Measurements from ENCODE around the gene HLA-A.
"Not testable (repeated sequence)": the region's sequence is repeated elsewhere in the genome, so short reads cannot be mapped to it uniquely, and the experiment has no call there.

The HLA-A gene

DNA sequence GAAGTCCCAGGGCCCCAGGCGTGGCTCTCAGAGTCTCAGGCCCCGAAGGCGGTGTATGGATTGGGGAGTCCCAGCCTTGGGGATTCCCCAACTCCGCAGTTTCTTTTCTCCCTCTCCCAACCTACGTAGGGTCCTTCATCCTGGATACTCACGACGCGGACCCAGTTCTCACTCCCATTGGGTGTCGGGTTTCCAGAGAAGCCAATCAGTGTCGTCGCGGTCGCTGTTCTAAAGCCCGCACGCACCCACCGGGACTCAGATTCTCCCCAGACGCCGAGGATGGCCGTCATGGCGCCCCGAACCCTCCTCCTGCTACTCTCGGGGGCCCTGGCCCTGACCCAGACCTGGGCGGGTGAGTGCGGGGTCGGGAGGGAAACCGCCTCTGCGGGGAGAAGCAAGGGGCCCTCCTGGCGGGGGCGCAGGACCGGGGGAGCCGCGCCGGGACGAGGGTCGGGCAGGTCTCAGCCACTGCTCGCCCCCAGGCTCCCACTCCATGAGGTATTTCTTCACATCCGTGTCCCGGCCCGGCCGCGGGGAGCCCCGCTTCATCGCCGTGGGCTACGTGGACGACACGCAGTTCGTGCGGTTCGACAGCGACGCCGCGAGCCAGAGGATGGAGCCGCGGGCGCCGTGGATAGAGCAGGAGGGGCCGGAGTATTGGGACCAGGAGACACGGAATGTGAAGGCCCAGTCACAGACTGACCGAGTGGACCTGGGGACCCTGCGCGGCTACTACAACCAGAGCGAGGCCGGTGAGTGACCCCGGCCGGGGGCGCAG, at the start of gene HLA-A:
Gene HLA-A (plus strand): TSS at position 258 of the 778 bp plus-strand sequence. CDS start 22 bp downstream, at position 280.
- peak; percentile 92 for DNase-seq (ENCODE audit: low spot score)

DNA sequence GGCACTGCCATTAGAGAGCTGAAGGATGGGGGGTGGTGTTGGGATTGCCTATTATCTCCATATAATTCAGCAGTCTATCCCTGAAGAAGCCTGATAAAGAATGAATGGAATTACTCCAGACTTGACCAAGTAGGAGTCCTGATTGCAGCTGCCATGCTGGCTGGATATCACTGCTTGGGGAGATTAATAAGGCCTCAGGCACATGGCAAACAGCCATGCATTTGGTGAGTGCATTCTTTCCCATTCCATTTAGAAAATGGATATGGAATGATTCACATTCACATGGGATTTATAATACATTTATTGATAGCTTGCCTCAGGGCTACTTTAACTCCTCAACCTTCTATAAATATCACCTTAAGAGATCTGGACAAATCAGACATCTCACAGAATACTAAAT, 49.6 kb upstream of the HLA-A start:
- no peak for DNase-seq (ENCODE audit: low spot score)

DNA sequence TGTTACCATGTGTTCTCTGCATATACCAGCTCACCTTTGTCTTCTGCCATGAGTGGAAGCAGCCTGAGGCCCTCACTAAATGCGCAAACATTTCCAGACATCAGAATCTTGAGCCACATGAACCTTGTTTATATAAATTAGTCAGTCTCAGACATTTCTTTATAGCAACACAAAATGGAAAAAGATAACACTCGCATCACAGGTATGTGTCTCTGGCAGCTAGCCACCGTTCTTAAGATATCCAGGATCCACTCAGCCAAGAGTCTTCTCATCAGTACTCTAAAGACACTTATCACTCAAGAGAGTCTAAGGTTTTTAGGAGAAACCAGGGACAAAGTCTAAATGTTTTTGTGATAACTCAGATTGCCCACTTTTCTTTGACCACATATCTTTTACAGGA, 43.1 kb upstream of the HLA-A start:
- no peak for DNase-seq (ENCODE audit: low spot score)

DNA sequence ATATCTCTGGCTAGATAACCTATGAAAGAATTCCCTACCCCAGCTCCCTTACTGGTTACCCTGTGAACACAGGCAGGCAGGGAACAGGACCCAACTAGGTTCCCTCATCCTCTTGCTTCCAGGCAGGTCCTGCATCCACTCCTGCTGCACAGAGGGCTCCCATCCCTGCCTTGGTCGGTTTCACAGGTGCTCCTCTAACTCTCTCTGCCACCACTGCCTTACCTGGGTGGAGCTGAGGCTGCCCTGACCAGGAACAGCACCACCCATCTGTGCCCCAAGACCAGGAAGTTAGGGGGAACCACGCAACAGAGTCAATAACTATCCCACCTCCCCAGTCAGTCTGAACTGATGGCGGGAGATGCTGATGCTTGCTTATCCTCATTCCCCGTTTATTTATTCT, 37.0 kb upstream of the HLA-A start:
- DNase-seq (ENCODE audit: low spot score), result no peak

DNA sequence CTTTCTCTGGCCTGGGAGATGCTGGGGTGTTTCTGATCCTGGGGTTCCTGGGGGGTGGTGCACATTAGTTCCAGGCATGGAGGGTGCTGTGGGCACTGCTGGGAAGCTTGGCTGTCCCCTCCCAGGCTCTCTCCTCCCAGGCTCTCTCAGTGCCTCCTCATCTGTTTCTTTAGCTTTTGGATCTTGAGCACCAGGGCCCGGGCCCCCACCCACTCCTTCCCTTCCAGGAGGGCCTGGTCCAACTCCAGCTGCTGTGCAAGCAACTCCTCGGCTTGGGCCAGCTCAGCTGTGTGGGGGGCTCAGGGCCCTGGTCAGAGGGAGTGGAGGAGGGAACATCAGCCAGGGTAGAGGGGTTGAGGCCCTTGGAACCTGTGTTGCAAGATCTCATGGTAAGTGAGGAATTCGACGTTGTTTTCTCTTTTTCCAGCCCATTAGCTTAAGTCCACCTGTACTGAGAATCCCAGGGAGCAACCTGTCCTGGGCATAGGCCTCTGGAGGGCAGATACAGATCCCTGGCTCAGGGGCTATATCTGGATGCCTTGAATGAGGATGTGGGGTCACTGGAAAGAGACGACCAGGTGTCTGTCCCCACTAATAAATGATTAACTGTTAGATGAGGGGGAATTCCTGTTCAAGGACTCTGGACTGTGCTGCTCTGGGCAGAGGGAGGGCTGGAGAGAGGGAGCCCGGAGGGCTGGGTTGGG, 34.5 kb upstream of the HLA-A start:
- DNase-seq (ENCODE audit: low spot score), result no peak

DNA sequence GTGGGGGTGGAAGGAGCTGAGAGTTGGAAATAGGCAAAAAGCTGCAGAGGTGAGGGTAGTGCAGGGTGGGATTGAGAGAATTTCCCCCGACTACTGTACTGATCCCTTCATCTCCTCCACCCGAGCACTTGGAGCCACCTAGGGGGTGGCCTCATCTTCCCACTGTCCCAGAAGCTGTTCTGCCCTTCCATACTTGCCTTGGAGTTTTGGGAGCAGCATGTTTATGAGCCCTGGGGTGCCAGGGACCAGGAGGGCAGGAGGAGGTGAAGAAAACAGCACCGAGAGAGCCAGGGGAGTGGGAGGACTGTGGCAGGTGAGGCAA, 34.0 kb upstream of the HLA-A start:
- DNase-seq (ENCODE audit: low spot score), result no peak

DNA sequence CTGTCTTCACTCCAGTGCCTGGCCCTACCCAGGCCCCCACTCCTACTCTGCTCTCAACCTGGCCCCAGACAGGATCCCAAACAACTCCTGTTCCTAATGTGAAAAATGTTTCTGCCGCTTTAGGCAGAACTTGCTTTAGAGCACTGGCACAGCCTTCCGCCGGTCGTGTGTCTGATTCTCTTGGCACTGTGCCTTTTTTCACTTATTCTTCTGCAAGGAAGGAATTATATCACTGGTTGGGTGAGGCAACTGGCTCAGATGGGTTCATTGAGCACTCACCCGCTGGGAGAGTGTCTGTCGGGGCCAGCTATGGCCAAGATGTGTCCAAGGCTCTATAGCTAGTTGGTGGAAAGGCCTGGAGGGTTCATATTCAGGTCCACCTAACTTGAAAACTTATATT, 33.6 kb upstream of the HLA-A start:
- no peak for DNase-seq (ENCODE audit: low spot score)

DNA sequence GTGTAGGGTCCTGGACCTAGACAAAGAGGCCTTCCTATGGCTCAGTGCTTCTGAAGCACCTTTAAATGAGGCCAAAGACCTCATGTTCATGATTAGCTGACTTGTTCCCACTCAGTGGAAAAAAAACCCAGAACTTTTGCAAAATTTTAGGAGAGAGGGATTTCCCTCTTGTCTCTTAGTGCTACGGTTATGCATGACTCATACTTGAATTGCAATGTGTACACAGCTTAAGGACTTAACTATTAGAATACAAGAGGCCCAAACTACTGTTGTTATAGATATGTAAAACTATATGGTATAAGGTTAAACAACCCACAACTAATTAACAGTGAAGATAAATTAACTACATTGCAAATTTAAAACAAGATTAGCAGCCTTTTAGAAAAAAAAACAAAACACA, 32.3 kb upstream of the HLA-A start:
- DNase-seq (ENCODE audit: low spot score), result no peak

DNA sequence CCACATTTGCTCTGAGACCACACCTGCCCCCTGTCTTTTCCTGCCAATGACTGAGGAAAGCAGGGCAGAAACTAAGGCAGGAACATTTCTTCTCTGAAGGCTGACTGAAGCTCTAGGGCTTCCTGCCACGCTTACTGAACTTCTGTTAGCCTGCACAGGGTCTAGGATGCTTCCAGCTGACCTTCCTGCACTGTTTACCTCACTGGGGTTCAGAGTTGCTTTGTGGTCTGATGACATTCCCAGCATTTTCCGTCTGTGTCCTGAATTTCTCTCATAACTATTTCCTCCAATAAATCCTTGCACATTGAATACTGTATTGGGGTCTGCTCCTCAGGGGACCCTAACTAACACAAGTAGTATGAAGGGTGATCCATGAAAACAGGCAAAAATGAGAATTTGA, 29.5 kb upstream of the HLA-A start:
- no peak for DNase-seq (ENCODE audit: low spot score)

DNA sequence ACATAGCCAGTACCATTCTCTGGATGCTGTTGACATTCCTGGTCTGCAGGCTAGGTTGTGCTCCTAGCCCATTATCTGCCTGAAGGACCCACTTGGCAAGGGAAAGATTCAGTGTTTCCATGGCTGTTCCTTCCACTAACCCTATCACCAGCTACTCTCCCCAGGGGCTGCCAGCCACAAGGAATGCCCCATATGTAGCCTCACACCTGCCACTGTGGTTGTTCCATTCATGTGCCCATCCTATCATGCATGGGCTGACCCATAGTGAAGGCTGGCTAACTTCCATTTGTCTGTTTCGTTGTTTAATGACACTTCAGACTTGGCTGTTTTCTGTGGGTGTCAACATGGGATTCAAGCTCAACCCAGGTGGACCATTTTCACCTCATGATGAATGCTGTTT, 25.6 kb upstream of the HLA-A start:
- DNase-seq (ENCODE audit: low spot score), result no peak

DNA sequence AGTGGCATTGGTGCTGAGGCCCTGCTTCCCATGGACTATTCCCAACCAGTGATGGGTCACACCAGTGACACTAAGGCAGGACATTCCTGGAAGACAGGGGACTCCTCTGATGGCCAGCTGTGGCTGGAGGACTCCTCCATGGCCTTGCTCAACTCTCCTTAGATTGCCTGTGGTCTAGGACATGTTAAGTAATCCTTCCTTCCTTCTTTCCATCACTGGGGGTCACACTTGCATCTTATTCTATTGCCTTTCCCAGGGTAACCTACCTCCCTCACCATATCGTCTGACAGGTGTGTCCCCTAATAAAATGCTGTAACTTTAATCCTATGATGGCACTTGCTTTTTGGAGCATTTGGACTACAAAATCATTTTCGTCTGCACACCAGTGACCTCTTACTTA, 24.5 kb upstream of the HLA-A start:
- peak; percentile 35 for DNase-seq (ENCODE audit: low spot score)

DNA sequence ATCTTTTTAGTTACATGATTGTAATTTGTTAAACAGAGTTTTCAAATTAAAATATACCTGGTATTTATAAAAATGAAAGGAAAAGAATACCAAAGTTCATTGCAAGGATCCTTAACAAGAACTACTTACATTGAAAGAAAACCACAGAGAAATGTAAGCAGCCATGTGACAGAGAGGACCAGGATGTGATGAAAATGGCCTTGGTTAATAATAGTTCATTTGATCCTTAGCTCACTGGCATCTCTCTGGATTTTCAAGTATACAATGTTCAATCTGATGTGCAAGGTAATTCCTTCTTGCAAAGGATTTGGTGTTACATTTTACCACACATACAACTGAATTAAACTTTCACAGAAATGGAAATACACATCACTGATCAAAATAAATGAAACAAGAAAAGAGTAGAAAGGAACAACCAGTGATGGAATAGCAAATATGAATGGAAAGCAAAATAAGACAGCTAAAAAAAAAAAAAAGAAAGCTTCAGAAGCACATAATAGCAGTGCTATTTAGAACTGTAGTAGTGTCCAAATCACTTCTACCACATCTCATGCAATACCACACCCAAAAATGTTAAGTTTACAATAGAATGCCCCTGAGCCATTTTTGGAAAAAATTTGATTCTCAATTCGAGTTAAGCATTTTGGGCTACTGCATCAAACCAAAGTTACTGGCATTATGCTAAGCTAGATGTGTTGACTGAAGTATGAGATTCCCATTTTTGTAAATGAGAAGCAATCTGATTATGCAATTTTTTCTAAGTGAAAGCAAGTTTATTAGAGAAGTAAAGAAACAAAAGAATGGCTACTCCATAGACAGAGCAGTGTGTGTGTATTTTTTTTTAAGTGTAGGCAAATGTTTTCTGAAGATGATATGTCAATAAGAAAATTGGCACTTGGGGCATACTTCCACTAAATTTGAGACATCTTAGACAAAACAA, 22.6 kb upstream of the HLA-A start:
- DNase-seq (ENCODE audit: low spot score), result no peak

DNA sequence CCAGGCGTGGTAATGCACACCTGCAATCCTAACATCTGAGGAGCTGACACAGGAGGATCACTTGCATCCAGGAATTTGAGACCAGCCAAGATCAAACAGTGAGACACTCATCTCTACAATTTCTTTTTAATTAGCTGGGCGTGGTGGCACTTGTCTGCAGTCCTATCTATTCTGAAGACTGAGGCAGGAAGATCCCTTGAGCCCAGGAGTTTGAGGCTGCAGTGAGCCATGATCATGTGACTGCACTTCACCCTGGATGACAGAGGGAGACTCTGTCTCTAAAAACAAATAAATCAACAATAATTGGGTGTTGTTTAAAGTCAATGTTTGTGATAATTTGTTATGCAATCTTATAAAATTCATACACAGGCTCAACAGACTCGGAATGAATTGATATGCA, 18.0 kb upstream of the HLA-A start:
- DNase-seq (ENCODE audit: low spot score), result no peak

DNA sequence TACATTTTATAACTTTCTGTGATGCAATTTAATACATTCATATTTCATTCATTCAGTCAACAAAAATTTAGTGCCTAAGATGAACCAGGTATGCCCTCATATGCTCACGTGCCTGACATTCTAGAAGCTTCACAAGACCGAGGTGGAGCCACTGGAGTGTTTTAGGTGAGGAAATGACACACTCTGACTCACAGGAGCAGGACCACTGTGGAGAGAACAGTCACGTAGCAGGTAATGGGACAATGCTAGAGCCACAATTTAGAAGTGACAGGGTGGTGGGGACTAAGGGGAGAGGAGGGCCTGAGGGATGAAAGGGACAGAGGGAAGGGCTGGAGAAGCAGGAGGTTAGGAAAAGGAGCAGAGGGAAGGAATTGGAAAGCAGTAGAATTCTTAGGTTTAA, 17.6 kb upstream of the HLA-A start:
- no peak for DNase-seq (ENCODE audit: low spot score)

DNA sequence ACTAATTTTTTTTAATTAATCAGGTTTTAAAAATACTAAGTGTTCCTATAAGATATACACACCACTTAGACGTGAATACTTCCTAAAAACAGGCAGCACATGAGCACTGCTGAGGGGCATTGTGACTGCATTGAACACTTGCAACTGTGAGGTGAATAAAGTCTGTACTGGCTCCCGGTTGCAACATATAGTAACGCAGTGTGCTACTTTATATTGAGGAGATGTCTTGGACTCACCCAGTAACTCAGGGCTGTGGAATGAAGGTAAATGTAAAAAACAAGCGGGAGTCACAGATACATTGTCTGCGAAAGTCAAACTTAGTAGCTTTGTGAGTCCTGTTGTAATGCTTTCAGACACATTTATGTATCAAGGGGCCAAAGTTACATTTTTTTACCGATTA, 17.0 kb upstream of the HLA-A start:
- DNase-seq (ENCODE audit: low spot score), result no peak

DNA sequence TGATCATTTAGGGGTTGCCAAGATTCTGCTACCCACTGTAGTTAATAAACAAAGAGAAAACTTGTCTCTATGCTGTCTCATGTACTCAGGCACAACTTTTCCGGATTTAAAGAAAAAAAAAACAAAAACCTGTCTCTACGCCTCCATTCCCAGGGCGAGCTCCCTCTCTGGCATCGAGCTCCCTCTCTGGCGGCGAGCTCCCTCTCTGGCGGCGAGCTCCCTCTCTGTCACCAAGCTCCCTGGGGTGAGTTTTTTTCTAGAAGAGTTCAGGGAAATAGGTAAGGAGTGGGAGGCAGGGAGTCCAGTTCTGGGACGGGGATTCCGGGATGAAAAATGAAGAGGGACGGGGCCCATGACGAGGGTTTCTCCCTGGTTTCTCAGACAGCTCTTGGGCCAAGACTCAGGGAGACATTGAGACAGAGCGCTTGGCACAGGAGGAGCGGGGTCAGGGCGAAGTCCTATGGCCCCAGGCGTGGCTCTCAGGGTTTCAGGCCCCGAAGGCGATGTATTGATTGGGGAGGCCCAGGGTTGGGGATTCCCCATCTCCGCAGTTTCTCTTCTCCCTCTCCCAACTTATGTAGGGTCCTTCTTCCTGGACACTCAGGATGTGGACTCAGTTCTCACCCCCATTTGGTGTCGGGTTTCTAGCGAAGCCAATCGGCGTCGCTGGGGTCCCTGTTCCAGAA, 16.5 kb upstream of the HLA-A start:
- DNase-seq (ENCODE audit: low spot score), result no peak

DNA sequence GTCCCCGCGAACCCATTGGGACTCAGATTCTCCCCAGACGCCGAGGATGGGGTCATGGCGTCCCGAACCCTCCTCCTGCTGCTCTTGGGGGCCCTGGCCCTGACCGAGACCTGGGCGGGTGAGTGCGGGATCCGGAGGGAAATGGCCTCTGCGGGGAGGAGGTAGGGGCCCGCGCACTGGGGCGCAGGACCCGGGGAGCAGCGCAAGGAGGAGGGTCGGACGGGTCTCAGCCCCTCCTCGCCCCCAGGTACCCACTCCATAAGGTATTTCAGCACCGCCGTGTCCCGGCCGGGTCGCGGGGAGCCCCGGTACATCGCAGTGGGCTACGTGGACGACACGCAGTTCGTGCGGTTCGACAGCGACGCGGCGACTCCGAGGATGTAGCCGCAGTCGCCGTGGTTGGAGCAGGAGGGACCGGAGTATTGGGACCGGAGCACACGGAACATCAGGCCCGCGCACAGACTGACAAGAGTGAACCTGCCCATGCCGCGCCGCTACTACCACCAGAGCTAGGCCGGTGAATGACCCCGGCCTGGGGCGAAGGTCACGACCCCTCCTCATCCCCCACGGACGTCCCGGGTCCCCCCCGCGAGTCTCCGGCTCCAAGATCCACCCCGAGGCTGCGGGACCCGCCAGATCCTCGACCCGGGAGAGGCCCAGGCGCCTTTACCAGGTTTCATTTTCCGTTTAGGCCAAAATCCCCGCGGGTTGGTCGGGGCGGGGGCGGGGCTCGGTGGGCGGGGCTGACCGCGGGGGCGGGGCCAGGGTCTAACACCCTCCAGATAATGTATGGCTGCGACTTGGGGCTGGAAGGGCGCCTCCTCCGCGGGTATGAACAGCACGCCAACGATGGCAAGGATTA, 15.7 kb upstream of the HLA-A start:
- peak; percentile 92 for DNase-seq (ENCODE audit: low spot score)

DNA sequence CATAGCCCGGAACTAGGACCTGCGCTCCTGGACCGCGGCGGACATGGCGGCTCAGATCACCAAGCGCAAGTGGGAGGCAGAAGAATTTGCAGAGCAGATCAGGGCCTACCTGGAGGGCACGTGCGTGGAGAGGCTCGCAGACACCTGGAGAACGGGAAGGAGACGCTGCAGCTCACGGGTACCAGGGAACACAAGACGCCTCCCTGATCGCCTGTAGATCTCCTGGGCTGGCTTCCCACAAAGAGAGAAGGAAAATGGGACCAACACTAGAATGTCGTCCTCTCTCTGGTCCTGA, 15.1 kb upstream of the HLA-A start:
- DNase-seq (ENCODE audit: low spot score), result no peak

DNA sequence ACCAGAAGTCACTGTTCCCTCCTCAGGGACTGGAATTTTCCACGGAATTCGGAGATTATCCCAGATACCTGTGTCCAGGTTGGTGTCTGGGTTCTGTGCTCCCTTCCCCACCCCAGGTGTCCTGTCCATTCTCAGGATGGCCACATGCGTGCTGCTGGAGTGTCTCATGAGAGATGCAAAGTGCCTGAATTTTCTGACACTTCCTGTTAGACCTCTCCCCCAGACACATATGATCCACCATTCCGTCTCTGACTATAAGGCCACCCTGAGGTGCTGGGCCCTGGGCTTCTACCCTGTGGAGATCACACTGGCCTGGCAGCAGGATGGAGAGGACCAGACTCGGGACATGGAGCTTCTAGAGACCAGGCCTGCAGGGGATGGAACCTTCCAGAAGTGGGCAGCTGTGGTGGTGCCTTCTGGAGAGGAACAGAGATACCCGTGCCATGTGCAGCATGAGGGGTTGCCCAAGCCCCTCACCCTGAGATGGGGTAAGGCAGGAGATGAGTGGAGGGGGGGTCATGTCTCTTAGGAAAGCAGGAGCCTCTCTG, 14.4 kb upstream of the HLA-A start:
- no peak for DNase-seq (ENCODE audit: low spot score)

DNA sequence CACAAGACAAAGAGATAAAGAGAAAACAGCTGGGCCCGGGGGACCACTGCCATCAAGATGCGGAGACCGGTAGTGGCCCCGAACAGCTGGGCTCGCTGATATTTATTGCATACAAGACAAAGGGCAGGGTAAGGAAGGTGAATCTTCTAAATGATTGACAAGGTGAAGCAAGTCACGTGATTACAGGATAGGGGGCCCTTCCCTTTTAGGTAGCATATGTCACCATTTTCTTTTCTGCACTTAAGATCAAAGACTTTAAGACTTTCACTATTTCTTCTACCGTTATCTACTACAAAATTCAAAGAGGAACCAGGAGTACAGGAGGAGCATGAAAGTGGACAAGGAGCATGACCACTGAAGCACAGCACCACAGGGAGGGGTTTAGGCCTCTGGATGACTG, 12.3 kb upstream of the HLA-A start:
- not testable (repeated sequence) for DNase-seq (ENCODE audit: low spot score)

DNA sequence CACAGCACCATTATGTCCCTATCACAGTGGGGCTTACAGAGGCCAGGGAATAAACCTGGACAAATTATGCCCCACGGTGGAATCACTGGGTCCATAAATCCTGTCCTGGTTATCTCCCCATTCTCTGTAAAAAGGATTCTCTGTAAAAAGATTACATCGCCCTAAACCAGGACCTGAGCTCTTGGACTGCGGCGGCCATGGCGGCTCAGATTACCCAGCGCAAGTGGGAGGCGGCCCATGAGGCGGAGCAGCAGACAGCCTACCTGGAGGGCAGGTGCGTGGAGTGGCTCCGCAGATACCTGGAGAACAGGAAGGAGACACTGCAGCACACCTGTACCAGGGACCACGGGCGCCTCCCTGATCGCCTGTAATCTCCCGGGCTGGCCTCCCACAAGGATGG, 8.4 kb upstream of the HLA-A start:
- no peak for DNase-seq (ENCODE audit: low spot score)

Measured in hematopoietic multipotent progenitor cell treated with erythropoietin and hydrocortisone succinate and interleukin-3 and kit ligand, for 15 days (in vitro differentiated cells).